Osteocyte (in vitro differentiated cells): ENCODE results near the gene KRTAP12-3. TPM values are rescaled to one million over a fixed set of nuclear protein-coding genes. Genes with fewer than 3 reads are reported as not detected.
A peak's percentile ranks its signal among the peaks of the same experiment; 100 is the strongest.

Experiments used
- DNase-seq: peaks from one replicate; pipeline ENCODE4 v3.0.0; 2021; ENCODE audit warnings: mixed read lengths; ENCODE audit not compliant: unreplicated experiment; ENCODE audit errors: extremely low spot score
- H3K27ac Mint-ChIP-seq: one replicate; pipeline ENCODE4 v1.8.0; 2021; ENCODE audit warnings: mild to moderate bottlenecking, mixed read lengths; ENCODE audit not compliant: unreplicated experiment
- H3K27me3 Mint-ChIP-seq: one replicate; pipeline ENCODE4 v1.8.0; 2021; ENCODE audit warnings: mixed read lengths; ENCODE audit not compliant: unreplicated experiment
- H3K36me3 Mint-ChIP-seq: one replicate; pipeline ENCODE4 v1.8.0; 2021; ENCODE audit warnings: mixed read lengths; ENCODE audit not compliant: unreplicated experiment
- H3K4me1 Mint-ChIP-seq: one replicate; pipeline ENCODE4 v1.8.0; 2021; ENCODE audit warnings: mixed read lengths; ENCODE audit not compliant: unreplicated experiment
- H3K4me3 Mint-ChIP-seq: one replicate; pipeline ENCODE4 v1.8.0; 2021; ENCODE audit warnings: mild to moderate bottlenecking, moderate library complexity, mixed read lengths; ENCODE audit not compliant: unreplicated experiment
- H3K9me3 Mint-ChIP-seq: one replicate; pipeline ENCODE4 v1.8.0; 2021; ENCODE audit warnings: mixed read lengths; ENCODE audit not compliant: unreplicated experiment
- total RNA-seq: library from RNA; stranded (reverse); gene quantifications from 2 replicates; pipeline ENCODE4 v1.2.1, GENCODE V29; 2021
- TF ChIP-seq, protein P1 (sequence below): fragments of 200-600 bp; sonication (generic); IDR thresholded peaks from 2 replicates; pipeline ENCODE4 v1.5.0; 2021; ENCODE audit warnings: antibody characterized with exemption, mild to moderate bottlenecking, moderate library complexity

The KRTAP12-3 gene
- total RNA-seq, 1 donor from 2014 or later: not detected

DNA sequence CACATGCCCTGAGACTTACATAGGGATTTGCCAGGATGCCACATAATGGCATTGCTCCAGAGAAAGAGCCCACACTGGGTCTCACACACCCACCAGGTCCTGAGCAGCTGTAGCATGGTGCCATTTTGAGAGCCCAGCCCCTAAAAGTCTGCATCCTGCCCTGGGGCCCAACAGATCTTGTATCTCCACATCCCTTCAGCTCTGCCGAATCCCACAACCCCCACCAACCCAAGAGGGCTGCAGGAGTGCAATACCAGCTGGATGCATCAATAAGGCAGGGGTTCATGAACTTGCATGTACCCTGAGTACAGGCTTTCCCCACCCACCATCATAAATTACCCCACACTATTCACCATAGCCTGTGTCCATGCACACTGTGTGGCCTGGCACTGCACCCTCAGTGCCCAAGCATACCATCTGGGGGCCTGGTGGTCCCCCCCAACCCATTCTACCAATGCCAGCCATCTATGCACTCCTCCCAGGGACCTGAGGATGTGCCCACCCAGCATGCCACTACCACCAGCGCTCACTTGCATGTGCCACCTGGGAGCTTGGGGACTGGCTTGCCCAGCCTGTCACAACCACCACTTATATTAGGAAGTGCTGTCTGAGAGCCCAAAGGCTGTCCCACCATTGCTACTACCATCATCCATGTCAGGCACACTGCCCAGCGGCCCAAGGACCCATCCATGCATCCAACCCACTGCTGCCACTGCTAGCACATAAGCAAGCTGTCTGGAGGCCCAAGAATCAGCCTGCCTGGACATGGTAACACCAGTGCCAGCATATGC lies 13.1 kb downstream of the KRTAP12-3 start:
- H3K27ac Mint-ChIP-seq: no peak overlapping the region
- H3K4me1 Mint-ChIP-seq: no peaks in the 10 kb centered on the region
- H3K4me3 Mint-ChIP-seq: no peak overlapping the region
- peaks cover 33% of the 10 kb centered on the region for H3K27me3 Mint-ChIP-seq
- TF ChIP-seq, protein P1, sequence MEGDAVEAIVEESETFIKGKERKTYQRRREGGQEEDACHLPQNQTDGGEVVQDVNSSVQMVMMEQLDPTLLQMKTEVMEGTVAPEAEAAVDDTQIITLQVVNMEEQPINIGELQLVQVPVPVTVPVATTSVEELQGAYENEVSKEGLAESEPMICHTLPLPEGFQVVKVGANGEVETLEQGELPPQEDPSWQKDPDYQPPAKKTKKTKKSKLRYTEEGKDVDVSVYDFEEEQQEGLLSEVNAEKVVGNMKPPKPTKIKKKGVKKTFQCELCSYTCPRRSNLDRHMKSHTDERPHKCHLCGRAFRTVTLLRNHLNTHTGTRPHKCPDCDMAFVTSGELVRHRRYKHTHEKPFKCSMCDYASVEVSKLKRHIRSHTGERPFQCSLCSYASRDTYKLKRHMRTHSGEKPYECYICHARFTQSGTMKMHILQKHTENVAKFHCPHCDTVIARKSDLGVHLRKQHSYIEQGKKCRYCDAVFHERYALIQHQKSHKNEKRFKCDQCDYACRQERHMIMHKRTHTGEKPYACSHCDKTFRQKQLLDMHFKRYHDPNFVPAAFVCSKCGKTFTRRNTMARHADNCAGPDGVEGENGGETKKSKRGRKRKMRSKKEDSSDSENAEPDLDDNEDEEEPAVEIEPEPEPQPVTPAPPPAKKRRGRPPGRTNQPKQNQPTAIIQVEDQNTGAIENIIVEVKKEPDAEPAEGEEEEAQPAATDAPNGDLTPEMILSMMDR: no peak
- peak; percentile 72 for DNase-seq
- H3K36me3 Mint-ChIP-seq: no peaks in the 10 kb centered on the region
- peaks cover 31% of the 10 kb centered on the region for H3K9me3 Mint-ChIP-seq

GRCh38 chr21:44671911-44672310 lies 14.2 kb downstream of the KRTAP12-3 start:
- H3K27ac Mint-ChIP-seq: no peak overlapping the region
- H3K27me3 Mint-ChIP-seq: peaks cover 43% of the 10 kb centered on the region
- peaks cover 31% of the 10 kb centered on the region for H3K9me3 Mint-ChIP-seq
- H3K4me3 Mint-ChIP-seq: no peak overlapping the region
- H3K36me3 Mint-ChIP-seq: no peaks in the 10 kb centered on the region
- DNase-seq: no peak
- H3K4me1 Mint-ChIP-seq: no peaks in the 10 kb centered on the region
- TF ChIP-seq, protein P1: no peak

DNA sequence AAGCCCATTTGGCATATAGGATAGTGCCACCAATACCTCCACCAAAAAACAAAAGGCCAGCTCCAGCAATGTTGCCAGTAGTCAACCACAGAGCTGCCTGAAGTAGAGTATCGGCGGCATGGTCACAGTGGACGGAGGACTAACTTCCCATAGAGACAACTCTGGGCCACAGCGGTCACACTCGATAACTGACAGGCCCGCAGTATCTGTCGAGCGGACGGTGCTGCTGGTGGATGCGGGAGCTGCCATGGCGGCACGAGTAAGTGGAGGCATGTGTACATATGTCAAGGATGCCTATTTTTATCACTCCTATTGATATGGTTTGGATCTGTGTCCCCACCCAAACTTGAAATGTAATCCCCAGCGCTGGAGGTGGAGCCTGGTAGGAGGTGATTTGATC lies 20.1 kb downstream of the KRTAP12-3 start:
- TF ChIP-seq, protein P1: no peak
- DNase-seq: peak; percentile 72
- H3K9me3 Mint-ChIP-seq: peaks cover 13% of the 10 kb centered on the region
- no peak overlapping the region for H3K27ac Mint-ChIP-seq
- no peaks in the 10 kb centered on the region for H3K36me3 Mint-ChIP-seq
- peaks cover 58% of the 10 kb centered on the region for H3K27me3 Mint-ChIP-seq
- no peak overlapping the region for H3K4me3 Mint-ChIP-seq
- no peaks in the 10 kb centered on the region for H3K4me1 Mint-ChIP-seq

GRCh38 chr21:44681152-44681551 lies 23.4 kb downstream of the KRTAP12-3 start:
- Mint-ChIP-seq H3K27me3 (peaks cover 65% of the 10 kb centered on the region), H3K9me3 (no peaks in the 10 kb centered on the region), H3K4me3 (no peak overlapping the region), H3K36me3 (no peaks in the 10 kb centered on the region), H3K4me1 (no peaks in the 10 kb centered on the region), H3K27ac (no peak overlapping the region)
- TF ChIP-seq, protein P1: no peak
- peak; percentile 69 for DNase-seq

DNA sequence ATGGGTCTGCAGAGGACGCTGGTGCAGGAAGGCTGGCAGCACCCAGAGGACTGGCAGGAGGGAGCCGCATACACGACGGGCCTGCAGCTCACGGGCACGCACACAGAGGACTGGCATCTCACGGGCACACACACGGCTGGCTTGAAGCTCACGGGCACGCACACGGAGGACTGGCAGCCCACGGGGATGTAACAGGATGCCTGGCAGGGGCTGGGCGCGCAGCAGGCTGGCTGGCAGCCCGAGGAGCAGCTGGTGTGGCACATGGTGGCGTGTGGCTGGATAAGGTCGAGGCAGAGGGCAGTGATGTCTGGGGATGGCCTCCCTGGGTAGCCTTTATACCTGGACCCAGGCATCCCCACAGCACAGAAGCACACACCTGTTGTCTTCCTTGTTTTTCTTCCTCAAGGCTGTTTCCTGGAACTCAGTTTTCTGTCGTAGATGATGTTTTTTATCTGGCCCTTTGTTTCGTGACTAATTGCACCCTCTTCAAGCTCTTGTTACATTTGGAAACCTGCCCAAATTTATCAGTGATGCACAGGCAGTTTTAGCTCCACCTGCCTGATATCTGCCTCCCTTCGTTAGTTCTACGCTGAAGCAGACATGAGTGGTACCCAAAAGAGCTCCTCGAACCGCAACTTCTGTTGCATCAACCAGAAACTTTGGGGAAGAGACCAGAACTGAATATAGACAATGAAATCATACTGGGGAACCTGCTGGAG lies 24.3 kb downstream of the KRTAP12-3 start, which contains the start of gene KRTAP12-1:
KRTAP12-1 (minus strand) TSS at position 303 of the 719 bp plus-strand sequence; CDS start at position 263, 40 bp downstream.
- Mint-ChIP-seq H3K9me3 (no peaks in the 10 kb centered on the region), H3K36me3 (no peaks in the 10 kb centered on the region), H3K4me3 (no peak within 1 kb of the TSS), H3K27ac (no peak within 1 kb of the TSS), H3K4me1 (peaks cover 6% of the 10 kb centered on the region), H3K27me3 (peaks cover 66% of the 10 kb centered on the region)
- TF ChIP-seq, protein P1: no peak
- DNase-seq: peak; percentile 75
